H1 (cell line): ENCODE measurements around the gene GALNT18. TPM values are rescaled to one million over a fixed set of nuclear protein-coding genes. Genes with fewer than 3 reads are reported as not detected.

Source experiments
- CTCF ChIA-PET: fragments of 300-600 bp; sonication (Branson Sonifier 250); formaldehyde crosslinking; loops from one replicate; lab custom pipeline; 2021; ENCODE audit not compliant: partially characterized antibody; lab: Charles Lee
- POLR2A ChIA-PET: fragments of 300-600 bp; sonication (Branson Sonifier 250); formaldehyde crosslinking; loops from one replicate; lab custom pipeline; 2021; ENCODE audit warnings: inconsistent platforms; ENCODE audit not compliant: partially characterized antibody; lab: Charles Lee
- DNase-seq, 2 experiments: peaks; one replicate each; pipeline versions ENCODE4 v3.0.0 to v3.0.0-alpha.2; 2010 to 2022; ENCODE audit warnings: low spot score in 2 of 2, low read depth in 1 of 2, mixed read lengths in 1 of 2
- FAIRE-seq: peaks from 2 replicates; lab custom pipeline; 2011; peaks lifted over from hg19 to GRCh38; lab: Jason Lieb, UNC
- H2AFZ ChIP-seq: 2 replicates; pipeline ENCODE4 v1.8.1; 2012; ENCODE audit warnings: low read length, inconsistent platforms
- H2AK5ac ChIP-seq: 2 replicates; pipeline ENCODE4 v1.6.1; 2013; ENCODE audit warnings: low read depth, low read length
- H2BK120ac ChIP-seq: replicated peaks from 2 replicates; pipeline ENCODE3; 2013; ENCODE audit warnings: low read depth, low read length, inconsistent platforms
- H2BK12ac ChIP-seq: 2 replicates; pipeline ENCODE4 v1.6.1; 2013; ENCODE audit warnings: low read depth, low read length
- H2BK15ac ChIP-seq: 2 replicates; pipeline ENCODE4 v1.6.1; 2013; ENCODE audit warnings: low read length
- H2BK20ac ChIP-seq: 2 replicates; pipeline ENCODE4 v1.6.1; 2013; ENCODE audit warnings: low read length
- H2BK5ac ChIP-seq: 2 replicates; pipeline ENCODE4 v1.6.1; 2013; ENCODE audit warnings: low read depth, low read length
- H3K14ac ChIP-seq: 2 replicates; pipeline ENCODE4 v1.6.1; 2013; ENCODE audit warnings: inconsistent platforms; ENCODE audit not compliant: insufficient read length
- H3K18ac ChIP-seq: 2 replicates; pipeline ENCODE4 v1.6.1; 2013; ENCODE audit warnings: low read length; ENCODE audit errors: extremely low read depth
- H3K23ac ChIP-seq: 2 replicates; pipeline ENCODE4 v1.6.1; 2013; ENCODE audit warnings: inconsistent platforms; ENCODE audit not compliant: insufficient read length
- H3K23me2 ChIP-seq: 2 replicates; pipeline ENCODE4 v1.6.1; 2013; ENCODE audit warnings: low read depth, low read length
- H3K27ac ChIP-seq: 2 replicates; pipeline ENCODE4 v1.6.1; 2011; ENCODE audit warnings: low read depth, low read length, inconsistent platforms
- H3K27me3 ChIP-seq, 4 experiments: replicated peaks in 1 of 4; 1 replicate in 1 of 4; 2 replicates in 3 of 4; pipeline versions ENCODE4 v1.6.1 to v1.8.1; 2011 to 2013; ENCODE audit warnings: low read length in 3 of 4, mild to moderate bottlenecking in 3 of 4, inconsistent platforms in 2 of 4, mixed read lengths in 2 of 4, moderate library complexity in 1 of 4; ENCODE audit not compliant: control insufficient read depth in 3 of 4, insufficient read depth in 3 of 4; ENCODE audit errors: extremely low read depth in 1 of 4
- H3K36me3 ChIP-seq, 4 experiments: 2 replicates each; pipeline versions ENCODE4 v1.6.1 to v1.8.1; 2011 to 2013; ENCODE audit warnings: mild to moderate bottlenecking in 4 of 4, low read length in 3 of 4, moderate library complexity in 2 of 4, control low read depth in 1 of 4, inconsistent platforms in 1 of 4; ENCODE audit not compliant: insufficient read depth in 4 of 4, control insufficient read depth in 2 of 4
- H3K4ac ChIP-seq: replicated peaks from 2 replicates; pipeline ENCODE3; 2013; ENCODE audit warnings: low read length, low read depth, mixed read lengths, inconsistent platforms; ENCODE audit not compliant: insufficient read length
- H3K4me1 ChIP-seq, 4 experiments: replicated peaks in 1 of 4; 1 replicate in 1 of 4; 2 replicates in 3 of 4; pipeline versions ENCODE4 v1.6.1 to v1.8.1; 2011 to 2013; ENCODE audit warnings: low read length in 3 of 4, inconsistent platforms in 2 of 4, mixed read lengths in 1 of 4; ENCODE audit not compliant: insufficient read depth in 4 of 4, control insufficient read depth in 3 of 4
- H3K4me2 ChIP-seq, 2 experiments: 2 replicates each; pipeline versions ENCODE4 v1.6.1 to v1.8.1; 2011 to 2013; ENCODE audit warnings: low read depth in 2 of 2, low read length in 2 of 2, control low read depth in 1 of 2, inconsistent platforms in 1 of 2, mild to moderate bottlenecking in 1 of 2; ENCODE audit not compliant: insufficient read depth in 1 of 2
- H3K4me3 ChIP-seq, 4 experiments: fragments of 200-600, 300-600 bp in 1 of 4; sonication (generic), shearing (Covaris generic), sonication (Bioruptor Twin) in 1 of 4; 2 replicates each; pipeline versions ENCODE4 v1.5.1 to v1.8.1; 2011 to 2016; ENCODE audit warnings: low read length in 4 of 4, low read depth in 3 of 4, control low read depth in 2 of 4, inconsistent platforms in 2 of 4, mild to moderate bottlenecking in 2 of 4, mixed read lengths in 1 of 4, moderate library complexity in 1 of 4; ENCODE audit not compliant: insufficient read depth in 2 of 4; ENCODE audit errors: extremely low read depth in 1 of 4
- H3K56ac ChIP-seq: replicated peaks from 2 replicates; pipeline ENCODE3; 2013; ENCODE audit warnings: low read depth, mild to moderate bottlenecking, mixed read lengths, low read length, inconsistent platforms; ENCODE audit not compliant: insufficient read length
- H3K79me1 ChIP-seq: 2 replicates; pipeline ENCODE4 v1.6.1; 2013; ENCODE audit warnings: low read depth, low read length, control low read depth
- H3K79me2 ChIP-seq, 2 experiments: 2 replicates each; pipeline versions ENCODE4 v1.6.1 to v1.8.1; 2012 to 2013; ENCODE audit warnings: low read length in 2 of 2, mild to moderate bottlenecking in 2 of 2, inconsistent platforms in 1 of 2; ENCODE audit not compliant: insufficient read depth in 2 of 2, control insufficient read depth in 1 of 2
- H3K9ac ChIP-seq, 4 experiments: replicated peaks in 1 of 4; 1 replicate in 1 of 4; 2 replicates in 3 of 4; pipeline versions ENCODE4 v1.6.1 to v1.8.1; 2011 to 2013; ENCODE audit warnings: low read depth in 3 of 4, low read length in 3 of 4, control low read depth in 2 of 4, mild to moderate bottlenecking in 2 of 4, moderate library complexity in 2 of 4, inconsistent platforms in 1 of 4; ENCODE audit errors: extremely low read depth in 1 of 4
- H3K9me3 ChIP-seq, 2 experiments: 2 replicates each; pipeline versions ENCODE4 v1.6.1 to v1.8.1; 2012 to 2013; ENCODE audit warnings: mild to moderate bottlenecking in 2 of 2, moderate library complexity in 2 of 2, control low read depth in 1 of 2, inconsistent platforms in 1 of 2, low read depth in 1 of 2, low read length in 1 of 2, mixed read lengths in 1 of 2; ENCODE audit not compliant: insufficient read depth in 2 of 2
- H4K20me1 ChIP-seq, 2 experiments: replicated peaks in 1 of 2; 2 replicates each; pipeline versions ENCODE3 to v1.8.1; 2011 to 2013; ENCODE audit warnings: inconsistent platforms in 2 of 2, low read length in 2 of 2, mild to moderate bottlenecking in 1 of 2; ENCODE audit not compliant: insufficient read depth in 2 of 2, control insufficient read depth in 1 of 2
- H4K5ac ChIP-seq: 2 replicates; pipeline ENCODE4 v1.6.1; 2013; ENCODE audit warnings: low read length, low read depth, mixed read lengths, inconsistent platforms; ENCODE audit not compliant: insufficient read length
- H4K8ac ChIP-seq: 2 replicates; pipeline ENCODE4 v1.8.0; 2013; ENCODE audit warnings: mild to moderate bottlenecking, moderate library complexity, low read length, inconsistent platforms; ENCODE audit not compliant: insufficient read depth; ENCODE audit errors: extremely low read depth
- H4K91ac ChIP-seq: replicated peaks from 2 replicates; pipeline ENCODE3; 2013; ENCODE audit warnings: low read length, mixed read lengths, inconsistent platforms; ENCODE audit not compliant: insufficient read length
- EGR1 ChIP-seq: IDR thresholded peaks from 2 replicates; pipeline ENCODE4 v1.6.1; 2011; ENCODE audit warnings: low read depth, low read length, borderline replicate concordance
- KDM5A ChIP-seq: fragments of 200-600 bp; IDR thresholded peaks from 2 replicates; pipeline ENCODE4 v1.7.1; 2012; ENCODE audit warnings: mild to moderate bottlenecking, low read length, inconsistent platforms, mixed read lengths
- RBBP5 ChIP-seq: IDR thresholded peaks from 2 replicates; pipeline ENCODE4 v1.7.1; 2012; ENCODE audit warnings: low read depth, mild to moderate bottlenecking, inconsistent platforms, low read length, moderate library complexity, borderline replicate concordance
- SRF ChIP-seq: IDR thresholded peaks from 2 replicates; pipeline ENCODE4 v1.6.1; 2011; ENCODE audit warnings: mild to moderate bottlenecking, low read depth, low read length, moderate library complexity
- ZNF274 ChIP-seq: IDR thresholded peaks from 2 replicates; pipeline ENCODE4 v1.7.0; 2012; ENCODE audit warnings: low read length, borderline replicate concordance; ENCODE audit errors: extremely low read depth
- WGBS, 2 experiments: shearing (Covaris generic) in 1 of 2; methylation state at CpG; one replicate each; pipeline versions ENCODE4 v1.1.6 to v1.1.7; 2013 to 2015; ENCODE audit warnings: low lambda C conversion rate in 2 of 2, mixed read lengths in 2 of 2, inconsistent platforms in 1 of 2, low coverage in 1 of 2, missing lambda C conversion rate in 1 of 2; ENCODE audit not compliant: insufficient replicate concordance in 2 of 2, insufficient coverage in 1 of 2, insufficient read length in 1 of 2; ENCODE audit errors: extremely low coverage in 1 of 2, missing lambda C conversion rate in 1 of 2; 5-methylcytosine and 5-hydroxymethylcytosine counted together
- polyA plus RNA-seq, 7 experiments: library from polyadenylated mRNA; depleted of rRNA in 3 of 7; stranded (reverse) in 5 of 7; unstranded in 2 of 7; fragments of >200 nt in 5 of 7; fragments of 200-250 nt in 2 of 7; gene quantifications; 1 replicate in 5 of 7; 2 replicates in 1 of 7; 4 replicates in 1 of 7; pipeline versions ENCODE4 v1.2.1 to v1.2.3, GENCODE V29; 2011 to 2013; ENCODE audit warnings: missing spikeins in 2 of 7, mixed read lengths in 2 of 7
- total RNA-seq: library from RNA; stranded (reverse); fragmentation: NEBNext Ultra II Directional; extraction: Animal tissue kit (Norgen Biotek cat#: 25700); gene quantifications from 2 replicates; pipeline ENCODE4 v1.2.1, GENCODE V29; 2021

GALNT18 gene
- total and polyA plus RNA-seq, 2 of the 8 experiments (the other 6 are each of a cell fraction or from before 2014, with no cell fraction given) = 6.0 to 9.4 TPM

DNA sequence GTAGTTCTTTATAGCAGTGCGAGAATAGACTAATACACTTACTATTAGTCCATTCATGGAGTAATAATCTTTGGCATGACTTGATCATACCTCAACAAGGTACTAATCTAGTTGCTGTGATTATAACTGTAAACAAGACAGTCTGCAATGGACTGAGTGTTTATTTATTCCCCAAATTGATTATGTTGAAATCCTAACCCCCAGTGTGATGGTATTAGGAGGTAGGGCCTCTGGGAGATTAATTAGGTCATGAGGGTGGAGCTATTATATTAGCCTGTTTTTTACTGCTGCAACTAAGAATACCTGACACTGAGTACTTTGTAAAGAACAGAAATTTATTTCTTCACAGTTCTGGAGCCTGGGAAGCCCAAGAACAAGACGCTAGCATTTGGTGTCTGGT is 237.8 kb downstream of the GALNT18 start:
- H3K9ac ChIP-seq = no peak overlapping the region
- H3K9me3 ChIP-seq = no peaks in the 10 kb centered on the region
- WGBS, 2 experiments = 93% methylated on average over 2 of the region's 2 CpGs; no CpG with 5 or more reads in 1 of the 2 experiments
- H3K27ac ChIP-seq = no peak overlapping the region
- FAIRE-seq (no peak), DNase-seq (no peak)
- H2BK15ac ChIP-seq = no peak overlapping the region
- no peaks in the 10 kb centered on the region for H3K23me2 ChIP-seq
- no peaks in the 10 kb centered on the region for H3K79me2 ChIP-seq
- CTCF ChIA-PET = interaction anchor here (1.2 kb wide), 1 partner anchor 17 kb away, joined by 3 read pairs; no protein-coding TSS in a partner anchor
- no peak overlapping the region for H2BK120ac ChIP-seq
- H4K20me1 ChIP-seq = peaks cover 0 to 2% of the 10 kb centered on the region in 2 experiments
- no peak overlapping the region for H4K8ac ChIP-seq
- H3K79me1 ChIP-seq = no peaks in the 10 kb centered on the region
- no peak overlapping the region for H3K4me3 ChIP-seq
- H3K36me3 ChIP-seq = no peaks in the 10 kb centered on the region
- H2BK12ac ChIP-seq = no peak overlapping the region
- no peak overlapping the region for H3K4me2 ChIP-seq
- no peak overlapping the region for H4K91ac ChIP-seq
- no peak for TF ChIP-seq SRF
- TF ChIP-seq ZNF274 = no peak
- TF ChIP-seq EGR1 = no peak
- no peak for TF ChIP-seq RBBP5
- TF ChIP-seq KDM5A = no peak
- TF ChIP-seq, all 59 proteins: peak for 0
- H3K23ac ChIP-seq = no peak overlapping the region
- no peak overlapping the region for H2AFZ ChIP-seq
- no peak overlapping the region for H3K14ac ChIP-seq
- H2BK5ac ChIP-seq = no peak overlapping the region
- peaks cover 0 to 5% (median 3%) of the 10 kb centered on the region in 4 experiments; a peak in 4 of 7 replicates for H3K4me1 ChIP-seq
- H2BK20ac ChIP-seq = no peak overlapping the region
- no peak overlapping the region for H3K56ac ChIP-seq
- H4K5ac ChIP-seq = no peak overlapping the region
- no peaks in the 10 kb centered on the region for H3K27me3 ChIP-seq
- no peak overlapping the region for H2AK5ac ChIP-seq
- POLR2A ChIA-PET = no interaction called here
- no peak overlapping the region for H3K18ac ChIP-seq
- no peak overlapping the region for H3K4ac ChIP-seq
